GM19239 (cell line): ENCODE results near the gene SERPINA4.

Source experiments
- DNase-seq: peaks from one replicate; pipeline ENCODE4 v3.0.0; 2011; ENCODE audit warnings: low spot score; ENCODE audit not compliant: insufficient read length
- FAIRE-seq: peaks from 2 replicates; lab custom pipeline; 2011; peaks lifted over from hg19 to GRCh38; lab: Jason Lieb, UNC

The SERPINA4 gene

GRCh38 chr14:94612174-94612573, 50.9 kb downstream of the SERPINA4 start, which contains the start of gene SERPINA3:
Gene SERPINA3 (plus strand): TSS chr14:94612391. CDS start chr14:94614442, 2,051 bp downstream.
- no peak for FAIRE-seq
- no peak for DNase-seq

GRCh38 chr14:94612580-94613554, 51.6 kb downstream of the SERPINA4 start:
- DNase-seq (no peak), FAIRE-seq (no peak)

GRCh38 chr14:94613720-94614644, 52.7 kb downstream of the SERPINA4 start:
- FAIRE-seq, result no peak
- no peak for DNase-seq

GRCh38 chr14:94614802-94615201, 53.6 kb downstream of the SERPINA4 start:
- DNase-seq (no peak), FAIRE-seq (no peak)

GRCh38 chr14:94615254-94615653, 54.0 kb downstream of the SERPINA4 start:
- FAIRE-seq, result no peak
- DNase-seq, result no peak

GRCh38 chr14:94615823-94616570, 54.8 kb downstream of the SERPINA4 start:
- DNase-seq, result no peak
- FAIRE-seq, result no peak

GRCh38 chr14:94617366-94617941, 56.2 kb downstream of the SERPINA4 start:
- FAIRE-seq (no peak), DNase-seq (no peak)

GRCh38 chr14:94617988-94618822, 57.0 kb downstream of the SERPINA4 start:
- no peak for DNase-seq
- no peak for FAIRE-seq

GRCh38 chr14:94619297-94619696, 58.1 kb downstream of the SERPINA4 start:
- FAIRE-seq, result no peak
- no peak for DNase-seq
